Endothelial cell of umbilical vein (primary cell): ENCODE results near the gene XAF1.

Experiments used
- EZH2 ChIP-seq: IDR thresholded peaks from 2 replicates; pipeline ENCODE4 v1.6.1; 2012; ENCODE audit warnings: borderline replicate concordance, low read depth, mild to moderate bottlenecking, moderate library complexity, low read length, inconsistent platforms; ENCODE audit not compliant: severe bottlenecking
- GATA2 ChIP-seq: IDR thresholded peaks from 2 replicates; pipeline ENCODE4 v1.7.0; 2011; ENCODE audit warnings: low read depth, mild to moderate bottlenecking, moderate library complexity, mixed read lengths, low read length; ENCODE audit not compliant: insufficient read length, insufficient read depth
- JUN ChIP-seq: IDR thresholded peaks from 2 replicates; pipeline ENCODE4 v1.6.1; 2011; ENCODE audit warnings: borderline replicate concordance, low read depth; ENCODE audit not compliant: insufficient read length, insufficient read depth
- MYC ChIP-seq: IDR thresholded peaks from one replicate; pipeline ENCODE4 v1.6.1; 2011; ENCODE audit warnings: mild to moderate bottlenecking, low read depth, low read length
- POLR2A ChIP-seq: IDR thresholded peaks from 2 replicates; pipeline ENCODE4 v1.6.1; 2012; ENCODE audit warnings: low read depth, mild to moderate bottlenecking, control low read depth, low read length
- POLR2AphosphoS5 ChIP-seq: IDR thresholded peaks from 2 replicates; pipeline ENCODE4 v1.6.1; 2012; ENCODE audit warnings: low read depth, mild to moderate bottlenecking, control low read depth, low read length, moderate library complexity; ENCODE audit not compliant: insufficient read depth
- TF ChIP-seq, protein P1 (sequence below), 2 donors: IDR thresholded peaks; 1 replicate in 1 of 2; 2 replicates in 1 of 2; pipeline ENCODE4 v1.5.1; 2011; ENCODE audit warnings: low read length in 2 of 2, mild to moderate bottlenecking in 2 of 2, moderate library complexity in 2 of 2, control low read depth in 1 of 2, inconsistent platforms in 1 of 2, low read depth in 1 of 2; ENCODE audit not compliant: insufficient read depth in 1 of 2; ENCODE audit errors: extremely low read depth in 1 of 2
- TF ChIP-seq, protein P2 (sequence below): IDR thresholded peaks from 2 replicates; pipeline ENCODE4 v1.6.1; 2011; ENCODE audit not compliant: insufficient read depth, insufficient read length

GRCh38 chr17:6711081-6711674 is 44.7 kb upstream of the XAF1 start:
- TF ChIP-seq, protein P1, sequence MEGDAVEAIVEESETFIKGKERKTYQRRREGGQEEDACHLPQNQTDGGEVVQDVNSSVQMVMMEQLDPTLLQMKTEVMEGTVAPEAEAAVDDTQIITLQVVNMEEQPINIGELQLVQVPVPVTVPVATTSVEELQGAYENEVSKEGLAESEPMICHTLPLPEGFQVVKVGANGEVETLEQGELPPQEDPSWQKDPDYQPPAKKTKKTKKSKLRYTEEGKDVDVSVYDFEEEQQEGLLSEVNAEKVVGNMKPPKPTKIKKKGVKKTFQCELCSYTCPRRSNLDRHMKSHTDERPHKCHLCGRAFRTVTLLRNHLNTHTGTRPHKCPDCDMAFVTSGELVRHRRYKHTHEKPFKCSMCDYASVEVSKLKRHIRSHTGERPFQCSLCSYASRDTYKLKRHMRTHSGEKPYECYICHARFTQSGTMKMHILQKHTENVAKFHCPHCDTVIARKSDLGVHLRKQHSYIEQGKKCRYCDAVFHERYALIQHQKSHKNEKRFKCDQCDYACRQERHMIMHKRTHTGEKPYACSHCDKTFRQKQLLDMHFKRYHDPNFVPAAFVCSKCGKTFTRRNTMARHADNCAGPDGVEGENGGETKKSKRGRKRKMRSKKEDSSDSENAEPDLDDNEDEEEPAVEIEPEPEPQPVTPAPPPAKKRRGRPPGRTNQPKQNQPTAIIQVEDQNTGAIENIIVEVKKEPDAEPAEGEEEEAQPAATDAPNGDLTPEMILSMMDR (IDR thresholded peaks at IDR 0.05; ENCODE audit: extremely low read depth in 1 of 2, insufficient read depth in 1 of 2, low read depth in 1 of 2, low read length in 2 of 2), result no peak
- TF ChIP-seq POLR2A, result no peak
- TF ChIP-seq JUN, result no peak
- TF ChIP-seq POLR2AphosphoS5, result no peak
- TF ChIP-seq, protein P2, sequence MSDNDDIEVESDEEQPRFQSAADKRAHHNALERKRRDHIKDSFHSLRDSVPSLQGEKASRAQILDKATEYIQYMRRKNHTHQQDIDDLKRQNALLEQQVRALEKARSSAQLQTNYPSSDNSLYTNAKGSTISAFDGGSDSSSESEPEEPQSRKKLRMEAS, result no peak
- no peak for TF ChIP-seq EZH2
- TF ChIP-seq MYC, result no peak
- no peak for TF ChIP-seq GATA2
